SKM-1 treated with dmso at 0.1 percent for 144 hours (cell line): Measurements from ENCODE around the gene PPP2R2B.
A peak's percentile ranks its signal among the peaks of the same experiment; 100 is the strongest.

Experiments used
- DNase-seq: peaks from one replicate; lab custom pipeline; 2025; ENCODE audit not compliant: unreplicated experiment; lab: John Stamatoyannopoulos, UW

Gene PPP2R2B

DNA sequence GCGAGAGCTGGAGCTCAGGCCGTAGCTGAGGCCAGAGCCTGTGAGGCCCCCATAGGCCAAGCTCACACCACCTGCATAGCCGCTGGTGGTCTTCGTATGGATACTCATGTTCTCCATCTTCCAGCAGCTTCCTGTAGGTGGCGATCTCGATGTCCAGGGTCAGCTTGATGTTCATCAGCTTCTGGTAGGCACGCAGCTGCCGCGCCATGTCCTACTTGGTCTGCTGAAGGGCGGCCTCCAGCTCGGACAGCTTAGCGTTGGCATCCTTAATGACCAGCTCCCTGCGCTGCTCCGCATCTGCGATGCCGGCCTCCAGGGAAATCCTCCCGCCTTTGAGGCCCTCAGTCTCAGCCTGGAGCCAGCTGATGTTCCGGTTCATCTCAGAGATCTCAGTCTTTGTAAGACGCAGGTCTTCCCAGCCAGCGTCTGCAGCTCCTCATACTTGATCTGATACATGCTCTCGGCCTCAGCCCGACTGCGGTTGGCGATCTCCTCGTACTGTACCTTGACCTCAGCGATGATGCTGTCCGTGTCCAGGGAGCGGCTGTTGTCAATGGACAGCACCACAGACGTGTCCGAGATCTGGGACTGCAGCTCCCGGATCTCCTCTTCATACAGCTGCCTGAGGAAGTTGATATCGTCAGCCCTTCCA lies 172.1 kb downstream of the PPP2R2B start:
- no peak for DNase-seq

DNA sequence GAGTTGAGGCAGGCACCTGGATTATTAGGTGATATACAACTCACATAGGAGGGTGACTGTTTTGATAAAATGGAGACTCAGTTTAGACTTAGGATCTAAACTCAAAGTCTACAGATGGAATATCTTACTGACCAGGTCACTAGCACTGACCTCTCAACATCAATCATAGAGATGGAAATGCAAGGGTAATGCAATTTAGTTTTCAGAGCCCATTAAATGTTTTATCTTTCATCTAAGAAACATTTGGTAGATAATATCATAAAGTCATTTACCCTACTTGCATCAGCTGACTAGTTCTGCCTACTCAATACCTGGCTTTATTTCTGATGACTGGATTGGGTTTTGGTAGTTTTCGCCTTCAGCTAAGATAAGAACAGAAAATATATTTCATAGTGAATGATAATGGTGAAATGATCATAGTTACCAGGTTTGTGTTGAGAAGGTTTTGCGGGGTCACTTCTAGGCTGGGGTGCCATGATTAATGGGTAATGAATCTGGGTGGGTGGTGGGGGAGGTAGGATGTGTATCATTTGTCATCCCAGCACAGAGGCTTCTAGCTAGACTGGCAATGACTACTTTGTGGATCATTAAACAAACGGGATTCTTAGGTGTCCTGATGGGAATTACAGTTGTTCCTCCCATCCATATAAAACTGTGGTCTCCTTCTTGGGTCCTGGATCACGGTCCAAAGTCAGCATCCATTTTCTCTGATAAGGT lies 173.4 kb downstream of the PPP2R2B start:
- DNase-seq: no peak

DNA sequence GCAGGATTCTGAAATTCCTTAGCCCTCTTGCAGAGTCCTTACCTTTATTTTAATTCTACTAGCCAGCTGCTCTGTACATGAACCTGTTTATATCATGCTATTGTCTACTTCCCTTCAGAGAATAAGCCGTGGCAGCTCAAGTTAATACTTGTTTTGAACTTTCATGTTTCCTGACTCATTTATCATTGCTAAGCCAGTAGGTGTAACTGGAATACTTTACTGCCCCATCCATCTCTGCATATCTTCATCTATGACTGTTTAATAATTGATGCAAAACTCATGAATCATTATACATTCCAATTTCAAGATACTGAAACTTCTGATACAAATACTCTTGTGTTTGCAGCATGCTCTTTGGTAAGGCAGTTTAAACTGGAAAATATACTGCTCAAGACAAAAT lies 174.7 kb downstream of the PPP2R2B start:
- no peak for DNase-seq

DNA sequence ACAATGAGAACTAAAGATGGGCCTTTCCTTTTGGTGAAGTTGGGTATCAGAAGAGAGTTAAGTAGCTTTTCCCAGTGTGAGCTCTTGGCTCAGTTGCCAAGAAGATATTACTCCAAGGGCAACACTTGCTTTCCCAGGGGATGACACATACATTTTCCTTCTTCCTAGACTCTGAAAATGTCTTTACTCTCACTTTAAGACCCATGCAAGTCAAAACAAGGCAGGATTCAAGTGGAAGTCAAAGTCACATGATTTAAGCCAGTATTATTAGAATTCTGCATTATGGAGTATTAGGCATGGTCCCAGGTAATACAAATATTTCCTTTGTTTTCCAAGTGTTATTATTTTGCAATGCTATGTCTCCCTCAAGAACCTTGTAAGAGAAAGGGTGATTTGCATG lies 175.1 kb downstream of the PPP2R2B start:
- no peak for DNase-seq

DNA sequence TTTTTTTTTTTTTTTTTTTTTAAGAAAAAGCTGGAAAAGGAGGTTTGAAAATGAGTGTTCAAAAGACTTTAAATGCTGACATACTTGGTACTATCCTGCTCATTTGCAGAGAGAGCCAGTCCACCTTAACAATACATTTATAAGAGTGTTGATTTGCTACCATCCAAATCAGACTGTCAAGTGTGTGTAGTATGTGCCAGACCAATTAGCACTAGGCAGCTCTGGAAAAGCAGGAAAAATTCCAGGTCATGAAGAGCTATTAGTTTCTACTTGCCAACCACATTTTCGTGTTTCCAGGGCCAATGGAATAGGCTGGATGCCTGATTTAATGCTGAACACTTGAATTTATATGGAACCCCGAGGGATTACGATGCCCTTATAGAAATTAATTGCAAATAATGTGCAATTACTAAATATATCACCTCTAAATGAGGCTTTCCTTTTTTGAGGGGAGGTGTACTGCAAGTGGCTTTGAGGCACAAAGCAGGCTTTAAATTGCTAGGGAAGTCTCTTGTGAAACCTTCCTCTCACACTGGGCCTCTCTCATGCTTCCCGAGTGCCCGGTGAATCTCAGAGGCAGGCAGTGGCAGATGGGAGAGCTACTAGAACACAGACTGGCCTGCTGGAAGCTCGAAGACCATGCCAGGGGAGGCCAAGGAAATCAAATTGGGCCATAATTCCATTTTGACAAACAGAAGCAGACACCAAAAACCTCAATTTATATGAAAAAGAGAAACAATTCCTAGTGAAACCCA lies 178.7 kb downstream of the PPP2R2B start:
- peak; percentile 10 for DNase-seq

DNA sequence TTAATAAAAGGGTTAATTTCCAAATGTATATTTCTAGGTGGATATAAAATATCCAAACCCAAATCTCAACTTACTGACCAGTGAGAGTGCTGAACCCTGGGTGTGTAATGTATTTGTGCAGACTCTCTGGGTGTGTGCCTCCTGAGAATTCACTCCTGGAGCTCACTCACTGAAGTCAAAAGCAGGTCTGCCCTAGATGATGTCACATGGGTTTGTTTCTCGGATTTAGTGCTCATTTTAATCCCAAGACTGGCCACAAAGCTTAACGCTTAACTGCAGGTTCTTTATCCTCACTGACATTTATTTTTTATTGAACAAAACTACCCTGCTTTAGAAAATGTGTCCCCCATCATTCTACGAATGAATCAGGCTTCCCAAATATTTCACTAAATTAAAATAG lies 179.4 kb downstream of the PPP2R2B start:
- DNase-seq: no peak

DNA sequence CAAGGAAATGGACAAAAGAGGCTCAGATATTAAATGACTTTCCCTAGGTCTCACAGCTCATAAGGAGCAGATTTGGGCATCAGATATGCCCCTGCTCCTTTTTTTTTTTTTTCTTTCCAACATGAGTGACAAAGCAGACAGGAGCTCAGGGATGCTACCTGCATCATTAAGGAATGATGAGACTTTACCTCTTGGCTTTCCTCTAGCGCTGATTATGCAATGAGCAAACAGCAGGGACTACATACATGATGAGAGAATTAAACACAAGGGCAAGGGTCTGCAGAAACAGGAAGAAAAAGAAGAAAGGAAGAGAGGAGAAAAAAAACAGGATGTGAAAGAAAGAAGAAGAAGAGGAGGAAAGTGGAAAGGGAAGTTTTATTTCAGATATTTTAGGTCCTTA lies 179.9 kb downstream of the PPP2R2B start:
- no peak for DNase-seq

DNA sequence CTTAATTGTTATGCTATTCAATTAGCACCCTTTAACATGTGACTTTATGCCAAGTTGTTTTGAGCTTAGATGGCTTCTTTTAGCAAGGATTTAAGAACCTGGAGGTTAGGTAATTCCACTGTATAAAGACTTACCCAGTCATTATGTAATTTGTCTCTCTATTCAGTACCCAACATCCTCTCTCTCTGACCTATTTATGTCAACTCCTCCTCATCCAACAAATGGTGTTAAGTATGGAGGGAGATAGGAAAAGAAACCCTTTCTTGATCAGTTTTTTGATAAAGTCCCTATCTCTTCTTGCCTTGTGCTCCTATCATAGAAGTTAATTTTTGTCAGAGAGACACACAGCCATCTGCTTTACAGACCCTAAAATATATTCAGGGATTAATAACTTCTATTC lies 181.3 kb downstream of the PPP2R2B start:
- DNase-seq: no peak

DNA sequence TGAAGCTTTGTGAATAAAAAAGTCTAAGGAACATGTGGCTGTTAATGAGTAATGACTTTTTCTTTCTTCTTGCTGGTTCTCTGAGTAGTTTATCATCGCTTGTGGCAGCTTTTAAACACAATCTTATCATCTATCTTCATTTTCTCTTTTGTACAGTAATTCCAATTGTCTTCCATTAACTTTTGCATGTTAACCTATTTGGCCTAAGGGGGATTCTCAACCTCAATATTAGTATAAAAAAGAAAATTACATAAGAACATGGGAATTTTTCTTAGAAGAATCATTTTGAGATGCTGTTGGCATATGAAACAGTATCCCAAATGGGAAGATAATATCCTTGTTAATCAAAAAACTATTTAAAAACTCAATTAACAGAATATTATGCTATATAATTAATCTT lies 182.9 kb downstream of the PPP2R2B start:
- DNase-seq: no peak

DNA sequence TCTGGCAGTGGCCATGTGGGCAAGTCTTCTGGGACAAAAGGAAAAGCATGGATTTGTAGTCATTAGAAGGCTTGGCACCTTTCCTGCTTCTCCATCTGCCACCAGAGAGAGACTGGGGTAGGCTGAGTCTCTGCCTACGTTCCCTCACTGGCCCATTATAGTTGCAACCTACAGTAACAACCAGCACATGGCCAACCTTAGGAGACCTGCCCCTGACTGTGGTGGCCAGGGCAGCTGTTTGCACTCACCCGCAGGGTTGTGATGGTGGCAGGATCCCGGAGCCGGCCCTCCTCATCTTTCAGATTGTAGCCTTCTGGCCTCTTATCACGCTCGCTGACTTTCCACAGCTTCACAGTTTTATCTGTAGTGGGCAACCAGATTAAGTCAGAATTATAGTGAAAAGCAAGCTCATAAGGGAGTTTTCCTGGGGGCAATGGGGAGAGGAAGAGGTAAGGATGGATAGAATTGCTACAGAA lies 187.6 kb downstream of the PPP2R2B start:
- DNase-seq: no peak

DNA sequence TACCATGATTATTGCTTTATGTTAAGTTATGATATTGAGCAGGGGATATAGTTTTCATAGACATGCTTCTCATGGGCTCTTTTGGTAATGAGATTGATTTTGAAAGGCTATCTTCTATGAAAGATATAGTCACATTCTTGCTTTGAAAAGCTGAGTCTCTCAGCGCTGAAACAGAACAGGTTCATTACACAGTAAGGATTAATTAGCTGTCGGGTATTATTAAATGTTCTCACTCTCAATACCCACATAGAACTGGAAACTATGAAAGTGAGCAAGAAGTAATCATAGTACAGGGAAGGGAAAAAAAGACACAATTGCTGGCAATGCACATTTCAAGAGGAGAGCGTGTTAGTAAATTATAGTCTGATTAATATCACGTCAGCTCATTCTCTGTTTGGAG lies 190.9 kb downstream of the PPP2R2B start:
- no peak for DNase-seq

DNA sequence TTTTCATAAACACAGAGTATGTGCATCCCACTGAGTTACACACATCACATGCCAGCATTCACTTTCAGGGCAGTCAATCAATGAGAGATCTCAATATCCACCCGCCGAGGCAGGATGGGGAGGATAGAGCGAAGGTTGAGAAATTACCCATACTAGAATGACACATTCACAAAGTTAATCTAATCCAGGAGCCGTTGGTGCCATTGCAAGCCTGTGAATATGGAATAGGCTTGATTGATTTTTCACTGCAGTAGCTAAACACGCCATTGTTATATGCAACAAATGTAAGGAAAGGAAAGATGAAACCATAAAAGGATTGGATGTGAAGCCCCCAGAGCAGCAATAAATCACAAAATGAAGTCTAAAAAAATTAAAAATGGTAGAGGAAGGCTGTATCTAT lies 194.7 kb downstream of the PPP2R2B start:
- no peak for DNase-seq

DNA sequence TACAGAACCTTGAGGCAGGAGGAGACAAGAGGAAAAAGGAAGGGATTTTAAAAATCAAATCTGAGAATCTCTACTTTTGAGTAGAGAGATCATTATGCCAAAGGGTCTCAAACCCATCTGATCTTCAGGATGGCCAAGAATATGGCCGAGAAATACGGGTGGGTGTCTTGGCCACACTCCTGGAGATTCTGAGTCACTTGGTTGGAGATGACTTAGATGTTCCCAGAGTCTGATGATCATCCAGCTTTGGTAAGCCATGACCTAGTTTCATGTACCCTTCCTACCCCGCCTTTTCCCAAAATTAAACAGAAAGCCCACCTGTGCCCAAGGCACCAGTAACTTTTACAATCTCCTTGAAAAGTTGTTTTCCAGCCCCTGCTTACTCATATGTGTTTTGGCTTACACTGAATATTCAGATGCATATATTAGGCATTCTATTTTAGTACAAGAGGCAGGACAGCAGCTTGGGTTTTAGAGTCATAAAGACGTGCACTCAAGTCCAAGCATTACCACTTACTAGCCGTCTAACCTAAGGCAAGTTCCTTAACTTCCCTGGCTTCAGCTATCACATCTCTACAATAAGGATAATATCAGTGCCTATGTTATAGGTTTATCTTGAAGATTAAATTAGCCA lies 195.5 kb downstream of the PPP2R2B start:
- no peak for DNase-seq

DNA sequence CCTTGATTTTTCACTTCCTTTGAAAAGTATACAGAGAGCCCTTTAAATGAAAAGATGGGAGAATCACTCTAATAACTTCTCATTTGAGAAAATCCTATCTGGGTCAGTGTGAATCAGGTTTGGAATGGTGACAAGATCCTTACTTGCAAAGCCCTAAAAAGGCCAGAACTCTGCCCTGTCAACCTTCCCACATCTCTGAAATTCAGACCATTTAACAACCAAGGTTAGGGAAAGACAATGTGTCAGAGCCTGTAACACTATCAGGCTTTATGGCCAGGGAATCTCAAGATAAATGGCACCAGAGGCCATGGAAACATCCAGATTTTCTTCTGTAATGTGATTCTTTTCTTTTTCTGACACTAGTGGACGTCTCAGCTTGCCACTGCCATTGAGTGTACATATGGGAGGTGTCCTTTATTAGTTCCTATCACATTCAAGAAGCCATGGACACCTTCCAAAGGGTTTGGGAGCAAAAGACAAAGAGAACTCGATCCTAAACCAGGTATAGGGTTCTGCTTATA lies 196.9 kb downstream of the PPP2R2B start:
- DNase-seq: no peak

DNA sequence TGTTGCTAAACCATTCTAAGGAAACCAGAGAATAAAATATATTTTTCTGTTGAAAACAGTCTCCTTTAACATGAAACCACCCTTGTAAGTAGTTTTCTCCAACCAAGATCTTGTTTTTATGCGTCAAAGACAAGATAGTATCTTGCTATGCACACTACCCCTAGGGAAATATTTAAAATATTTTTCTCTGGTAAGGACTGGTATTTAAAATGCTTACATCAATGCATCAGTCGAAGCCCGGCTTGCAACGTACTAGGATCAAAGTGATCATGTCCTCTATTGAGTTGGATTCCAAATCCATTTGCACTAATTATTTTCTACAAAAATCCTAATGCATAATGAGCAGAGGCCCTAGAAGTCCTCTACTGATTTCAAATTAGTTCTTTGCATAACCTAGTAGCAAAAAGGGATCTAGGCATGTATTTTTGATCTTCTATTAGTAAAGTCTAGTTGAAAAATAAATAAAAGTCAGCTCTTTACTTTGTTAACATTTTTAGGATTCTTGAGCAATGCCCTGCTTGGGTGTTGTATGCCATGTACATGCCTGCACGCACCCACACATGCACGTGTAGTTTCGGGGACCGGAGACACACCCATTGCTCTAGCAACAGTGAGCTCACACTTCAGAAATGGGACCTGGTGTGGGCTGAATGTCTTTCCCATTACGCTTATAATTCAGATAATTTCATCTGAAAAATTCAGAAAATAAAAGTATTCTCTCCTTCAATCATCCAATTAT lies 197.5 kb downstream of the PPP2R2B start:
- DNase-seq: no peak

DNA sequence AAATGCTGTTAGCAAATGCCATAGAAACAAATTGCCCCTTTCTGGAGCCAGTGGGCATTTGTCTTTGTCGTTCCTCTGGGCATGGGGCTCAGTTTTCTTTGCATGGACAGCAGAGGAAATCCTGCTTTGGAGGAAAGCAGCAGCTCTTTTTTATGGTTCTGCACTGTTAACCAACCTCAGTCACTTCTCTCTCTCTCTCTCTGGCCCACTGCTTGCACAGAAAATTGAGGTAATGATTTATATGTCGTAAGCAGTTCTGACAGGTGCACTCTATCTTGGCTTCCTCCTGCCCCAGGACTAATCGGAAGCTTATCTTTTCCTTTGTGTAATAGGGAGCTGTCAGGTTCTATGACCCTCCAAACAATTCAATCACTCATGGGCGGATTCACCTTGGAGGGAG lies 202.9 kb downstream of the PPP2R2B start:
- DNase-seq: no peak

DNA sequence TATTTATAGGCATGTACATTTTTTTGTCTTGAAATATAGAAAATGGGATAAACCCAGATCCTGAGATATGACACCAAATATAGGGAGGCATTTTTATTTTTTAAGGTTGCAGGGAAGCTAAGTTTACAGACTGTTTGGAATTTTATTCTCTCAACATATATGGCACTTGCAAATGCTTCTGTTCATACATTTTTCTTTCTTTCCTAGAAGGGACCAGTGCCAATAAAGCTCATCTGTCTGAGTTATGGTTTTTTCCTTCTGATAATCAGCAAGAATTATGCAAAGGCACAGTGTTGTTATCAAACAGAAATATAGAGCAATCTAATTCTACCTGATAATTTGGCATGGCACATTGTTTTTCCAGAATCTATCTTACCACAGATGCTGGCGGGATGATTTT lies 205.7 kb downstream of the PPP2R2B start:
- no peak for DNase-seq

DNA sequence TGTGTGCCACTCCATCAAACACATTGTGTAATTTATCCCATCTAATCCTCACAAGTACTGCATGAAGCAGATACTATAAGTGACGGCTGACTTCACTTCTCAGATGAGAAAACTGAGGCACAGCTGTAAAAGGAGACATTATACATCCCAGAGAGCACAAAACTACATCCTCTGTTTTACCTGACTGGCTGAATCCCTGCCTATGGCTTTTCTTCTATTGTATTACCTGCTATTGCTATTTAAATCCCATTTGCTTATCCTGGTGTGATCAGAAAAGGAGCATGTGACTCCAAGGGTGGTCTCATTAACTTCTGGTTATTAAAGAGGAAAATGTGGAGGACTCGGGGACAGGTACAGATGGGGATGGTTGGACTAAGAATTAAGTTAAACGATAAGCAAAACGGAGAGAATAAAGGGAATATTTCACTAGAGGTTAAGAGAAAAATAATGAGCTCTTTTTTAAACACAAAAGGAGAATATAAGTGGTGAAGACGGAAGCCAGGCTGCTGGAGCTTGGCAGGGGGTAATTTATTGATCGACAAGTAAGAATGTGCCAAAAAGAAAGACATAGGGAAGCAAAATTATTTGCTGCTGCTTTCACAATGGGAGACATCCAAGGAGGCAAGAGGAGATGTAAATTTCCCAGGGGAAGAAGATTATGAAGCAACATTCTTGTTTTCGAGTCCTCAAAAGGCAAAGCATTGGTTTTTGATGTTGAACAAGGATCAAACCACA lies 206.8 kb downstream of the PPP2R2B start:
- DNase-seq: no peak

DNA sequence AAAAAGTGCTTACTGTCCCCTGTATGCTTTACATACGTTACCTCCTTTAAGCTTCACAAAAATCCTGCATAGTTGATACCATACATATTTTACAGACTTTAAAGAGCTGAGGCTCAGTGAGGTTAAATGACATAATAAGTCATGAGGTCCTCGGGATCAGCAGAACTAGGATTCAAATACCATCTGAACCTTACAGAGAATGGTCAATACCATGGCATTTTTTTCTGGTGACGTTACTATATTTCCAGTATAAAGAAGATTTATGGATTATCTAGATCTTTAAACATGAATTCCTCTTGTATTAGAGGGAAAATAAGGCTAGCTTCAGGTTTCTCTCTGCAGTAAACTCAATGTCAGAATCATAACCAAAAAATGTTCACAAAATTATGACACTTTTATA lies 208.9 kb downstream of the PPP2R2B start:
- DNase-seq: no peak

DNA sequence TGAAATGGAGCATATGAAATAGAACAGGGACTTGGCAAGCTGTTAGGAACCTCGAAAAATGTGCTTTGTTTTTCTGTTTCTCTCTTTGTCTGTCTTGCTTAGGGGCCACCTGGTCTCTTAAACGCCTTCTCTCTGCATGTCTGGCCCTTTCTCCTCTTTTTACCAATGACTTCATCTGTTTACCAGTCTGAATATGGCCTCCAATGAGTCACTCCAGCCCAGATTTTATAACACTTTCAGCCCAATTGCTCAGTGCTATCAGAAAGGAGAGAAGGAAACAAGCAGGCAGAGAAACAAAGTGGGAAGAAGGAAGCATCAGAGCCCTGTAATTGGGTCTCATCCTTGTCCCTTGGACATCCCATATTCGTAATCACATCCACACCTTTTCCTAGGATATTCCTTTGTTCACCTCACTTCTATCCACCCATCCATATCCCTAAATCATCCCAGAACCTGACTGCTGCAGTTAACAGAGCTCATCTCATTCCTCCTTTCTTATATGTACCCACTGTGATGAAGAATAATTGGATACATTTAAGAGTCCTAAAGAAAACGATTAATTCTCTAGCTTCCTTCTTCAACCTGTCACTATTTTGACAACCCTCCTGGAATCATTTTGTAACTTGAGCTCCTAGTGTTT lies 210.8 kb downstream of the PPP2R2B start:
- no peak for DNase-seq
